Vagina (tissue), 2 donors: ENCODE measurements around the gene AKAP13. TPM values are rescaled to one million over a fixed set of nuclear protein-coding genes. Genes with fewer than 3 reads are reported as not detected.
A peak's percentile ranks its signal among the peaks of the same experiment; 100 is the strongest.

ENCODE experiments used
- DNase-seq, 2 donors: peaks; one replicate each; pipeline ENCODE4 v3.0.0-alpha.2; 2017; ENCODE audit errors: extremely low spot score in 2 of 2
- H3K27ac ChIP-seq: fragments of 200-600 bp; sonication (generic); one replicate; pipeline ENCODE4 v1.5.1; 2019
- H3K27me3 ChIP-seq: fragments of 200-600 bp; sonication (generic); one replicate; pipeline ENCODE4 v1.5.1; 2019
- H3K36me3 ChIP-seq, 2 donors: fragments of 200-600 bp; sonication (generic); one replicate each; pipeline ENCODE4 v1.5.1; 2017 to 2019
- H3K4me1 ChIP-seq: fragments of 200-600 bp; sonication (generic); one replicate; pipeline ENCODE4 v1.5.1; 2019
- H3K4me3 ChIP-seq, 2 donors: fragments of 200-600 bp; sonication (generic); 1 replicate in 1 of 2; 2 replicates in 1 of 2; pipeline ENCODE4 v1.5.1; 2016 to 2019
- H3K9me3 ChIP-seq: fragments of 200-600 bp; sonication (generic); one replicate; pipeline ENCODE4 v1.5.1; 2019
- CTCF ChIP-seq, 3 experiments: fragments of 450-650 bp in 2 of 3; fragments of 200-600 bp in 1 of 3; sonication (generic) in 1 of 3; IDR thresholded peaks; one replicate each; pipeline ENCODE4 v1.5.1; 2017 to 2019; ENCODE audit warnings: antibody characterized with exemption in 3 of 3, mild to moderate bottlenecking in 2 of 3, moderate library complexity in 2 of 3
- POLR2A ChIP-seq, 2 donors: fragments of 450-650 bp; IDR thresholded peaks; one replicate each; pipeline ENCODE4 v1.6.1; 2017; ENCODE audit warnings: antibody characterized with exemption in 2 of 2, mild to moderate bottlenecking in 2 of 2, moderate library complexity in 2 of 2
- POLR2AphosphoS5 ChIP-seq, 2 donors: sonication (generic); formaldehyde crosslinking; IDR thresholded peaks; one replicate each; pipeline ENCODE4 v1.9.0; 2017; ENCODE audit warnings: antibody characterized with exemption in 2 of 2, mild to moderate bottlenecking in 2 of 2, low read depth in 1 of 2; ENCODE audit not compliant: insufficient read depth in 1 of 2
- intact Hi-C: fragments of 100-400 bp; cut with DNase I; formaldehyde crosslinking; loops from one replicate; pipeline ENCODE4 v1.15.1; 2023
- total RNA-seq: library from RNA; depleted of rRNA; stranded (reverse); fragments of >200 nt; gene quantifications from one replicate; pipeline ENCODE4 v1.2.3, GENCODE V29; 2016

AKAP13 gene
- total RNA-seq, 1 donor from 2014 or later, result 177 TPM

GRCh38 chr15:85763157-85763556 lies 382.8 kb downstream of the AKAP13 start:
- DNase-seq, result no peak
- peaks cover 20% of the 10 kb centered on the region for H3K4me1 ChIP-seq
- no peak for TF ChIP-seq POLR2A (IDR thresholded peaks at IDR 0.05)
- no peak for TF ChIP-seq POLR2AphosphoS5 (IDR thresholded peaks at IDR 0.05; ENCODE audit: insufficient read depth in 1 of 2, low read depth in 1 of 2)
- no peak for TF ChIP-seq CTCF (IDR thresholded peaks at IDR 0.05)
- no peak overlapping the region for H3K27ac ChIP-seq
- intact Hi-C loops, result no loop called here
- no peak overlapping the region for H3K4me3 ChIP-seq
- no peaks in the 10 kb centered on the region for H3K27me3 ChIP-seq
- H3K36me3 ChIP-seq, result peaks cover 0 to 7% of the 10 kb centered on the region in 2 donors
- H3K9me3 ChIP-seq, result no peaks in the 10 kb centered on the region

GRCh38 chr15:85763673-85764633 lies 383.6 kb downstream of the AKAP13 start:
- no peaks in the 10 kb centered on the region for H3K27me3 ChIP-seq
- H3K9me3 ChIP-seq, result no peaks in the 10 kb centered on the region
- peak overlapping the region; percentile 8 for H3K27ac ChIP-seq
- TF ChIP-seq POLR2AphosphoS5 (IDR thresholded peaks at IDR 0.05; ENCODE audit: insufficient read depth in 1 of 2, low read depth in 1 of 2) (no peak), POLR2A (IDR thresholded peaks at IDR 0.05) (no peak)
- H3K4me3 ChIP-seq, result no peak overlapping the region
- H3K36me3 ChIP-seq, result peaks cover 0 to 7% of the 10 kb centered on the region in 2 donors
- DNase-seq, result no peak
- intact Hi-C loops, result no loop called here
- H3K4me1 ChIP-seq, result peaks cover 20% of the 10 kb centered on the region

GRCh38 chr15:85764649-85765277 lies 384.4 kb downstream of the AKAP13 start:
- Histone ChIP-seq H3K4me1 (peaks cover 21% of the 10 kb centered on the region), H3K36me3 (peaks cover 0 to 7% of the 10 kb centered on the region in 2 donors), H3K9me3 (no peaks in the 10 kb centered on the region), H3K4me3 (no peak overlapping the region), H3K27ac (peak overlapping the region; percentile 8), H3K27me3 (no peaks in the 10 kb centered on the region)
- TF ChIP-seq POLR2A (IDR thresholded peaks at IDR 0.05), result no peak
- TF ChIP-seq POLR2AphosphoS5 (IDR thresholded peaks at IDR 0.05; ENCODE audit: insufficient read depth in 1 of 2, low read depth in 1 of 2), result no peak
- intact Hi-C loops, result no loop called here
- no peak for DNase-seq

- Histone ChIP-seq H3K27me3 (no peaks in the 10 kb centered on the region), H3K9me3 (no peaks in the 10 kb centered on the region), H3K4me3 (no peak overlapping the region), H3K4me1 (peaks cover 36% of the 10 kb centered on the region), H3K27ac (no peak overlapping the region), H3K36me3 (no peaks in the 10 kb centered on the region)
- TF ChIP-seq CTCF (IDR thresholded peaks at IDR 0.05) (no peak), POLR2AphosphoS5 (IDR thresholded peaks at IDR 0.05; ENCODE audit: insufficient read depth in 1 of 2, low read depth in 1 of 2) (no peak), POLR2A (IDR thresholded peaks at IDR 0.05) (no peak)
- intact Hi-C loops, result no loop called here
- no peak for DNase-seq
Observed at GRCh38 chr15:85766001-85766831, 385.8 kb downstream of the AKAP13 start.

GRCh38 chr15:85767785-85768529 lies 387.6 kb downstream of the AKAP13 start:
- H3K4me1 ChIP-seq, result peaks cover 53% of the 10 kb centered on the region
- no peaks in the 10 kb centered on the region for H3K36me3 ChIP-seq
- H3K4me3 ChIP-seq, result no peak overlapping the region
- no peak for DNase-seq
- intact Hi-C loops, result no loop called here
- H3K27me3 ChIP-seq, result no peaks in the 10 kb centered on the region
- TF ChIP-seq POLR2A (IDR thresholded peaks at IDR 0.05) (no peak), CTCF (IDR thresholded peaks at IDR 0.05) (no peak), POLR2AphosphoS5 (IDR thresholded peaks at IDR 0.05; ENCODE audit: insufficient read depth in 1 of 2, low read depth in 1 of 2) (no peak)
- no peak overlapping the region for H3K27ac ChIP-seq
- H3K9me3 ChIP-seq, result no peaks in the 10 kb centered on the region
